Esophagus (tissue), 2 donors: ENCODE measurements around the gene C10orf120. TPM values are rescaled to one million over a fixed set of nuclear protein-coding genes. Genes with fewer than 3 reads are reported as not detected.

Experiments
- H3K27ac ChIP-seq, 2 donors: one replicate each; pipeline ENCODE4 v1.5.1; 2013; ENCODE audit warnings: low read depth in 2 of 2, mild to moderate bottlenecking in 2 of 2, inconsistent platforms in 1 of 2, low read length in 1 of 2, moderate library complexity in 1 of 2
- H3K27me3 ChIP-seq, 2 donors: one replicate each; pipeline ENCODE4 v1.6.1; 2013; ENCODE audit warnings: low read length in 2 of 2, control low read depth in 1 of 2, mild to moderate bottlenecking in 1 of 2; ENCODE audit not compliant: insufficient read depth in 2 of 2, control insufficient read depth in 1 of 2
- H3K36me3 ChIP-seq, 2 donors: one replicate each; pipeline ENCODE4 v1.6.1; 2013; ENCODE audit warnings: low read length in 1 of 2; ENCODE audit not compliant: control insufficient read depth in 2 of 2, insufficient read depth in 2 of 2
- H3K4me1 ChIP-seq, 2 donors: one replicate each; pipeline ENCODE4 v1.6.1; 2013; ENCODE audit warnings: low read length in 1 of 2; ENCODE audit not compliant: control insufficient read depth in 2 of 2, insufficient read depth in 2 of 2
- H3K4me3 ChIP-seq, 2 donors: one replicate each; pipeline ENCODE4 v1.5.1; 2013; ENCODE audit warnings: low read length in 2 of 2, mild to moderate bottlenecking in 2 of 2, low read depth in 1 of 2, moderate library complexity in 1 of 2
- H3K9me3 ChIP-seq, 2 donors: one replicate each; pipeline ENCODE4 v1.6.1; 2013; ENCODE audit warnings: mild to moderate bottlenecking in 2 of 2, low read depth in 1 of 2, low read length in 1 of 2, moderate library complexity in 1 of 2; ENCODE audit not compliant: control insufficient read depth in 2 of 2, insufficient read depth in 1 of 2
- WGBS, 2 donors: extraction: QIAGEN DNeasy Blood & Tissue Kit; methylation state at CpG; one replicate each; pipeline ENCODE4 v1.1.7; 2013; 5-methylcytosine and 5-hydroxymethylcytosine counted together
- polyA plus RNA-seq, 2 donors: library from polyadenylated mRNA; stranded (reverse); fragments of 200-250 nt; gene quantifications; one replicate each; pipeline ENCODE4 v1.2.3, GENCODE V29; 2013
- donor health status: healthy with polysubstance abuse.
- donor health status: Bipolar disorder and iron deficiency.

Gene C10orf120
- polyA plus RNA-seq, 2 donors: not detected

DNA sequence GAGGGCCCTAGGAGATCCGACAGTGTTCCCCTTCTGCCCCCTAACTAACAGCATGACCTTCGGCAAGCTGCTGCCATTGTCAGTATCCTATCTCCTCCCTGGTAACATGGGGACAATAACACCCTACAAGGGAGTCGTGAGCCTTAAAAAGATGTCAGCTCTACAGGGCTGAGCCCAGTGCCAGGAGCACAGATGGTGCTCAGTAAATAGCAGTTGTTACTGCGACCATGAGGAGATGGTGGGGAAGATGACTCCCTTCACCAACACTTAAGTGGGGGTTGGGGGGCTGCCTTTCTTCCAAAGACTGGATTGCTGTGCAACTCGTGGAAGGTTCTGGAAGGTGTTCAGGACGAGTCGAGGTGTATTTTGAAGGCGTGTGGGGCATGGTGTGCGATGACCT is 29.5 kb upstream of the C10orf120 start:
- Histone ChIP-seq H3K4me1 (peaks cover 0 to under 1% of the 10 kb centered on the region in 2 donors), H3K4me3 (no peak overlapping the region), H3K36me3 (no peaks in the 10 kb centered on the region), H3K27me3 (no peaks in the 10 kb centered on the region), H3K27ac (no peak overlapping the region), H3K9me3 (peaks cover 0 to 2% of the 10 kb centered on the region in 2 donors)
- WGBS, 2 donors: 81 to 84% methylated on average over 9 of the region's 9 CpGs

DNA sequence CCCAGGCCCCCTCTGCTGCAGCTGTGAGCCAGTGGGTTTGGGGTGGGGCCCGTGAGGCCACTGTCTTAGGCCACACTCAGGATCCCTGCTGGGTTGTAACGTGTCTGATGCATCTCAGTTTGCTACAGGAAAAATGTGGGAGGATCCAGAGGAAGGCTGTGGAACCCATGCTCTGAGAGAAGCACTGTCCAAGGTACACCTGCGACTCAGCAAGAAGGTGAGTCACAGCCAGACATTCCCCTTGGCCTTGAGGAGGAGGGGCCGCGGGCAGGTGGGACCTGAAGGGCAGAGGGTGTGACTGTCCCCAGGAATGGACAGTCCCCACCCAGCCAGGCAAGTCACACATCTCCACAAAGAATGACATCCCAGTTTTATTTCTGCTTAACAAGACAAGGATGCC is 27.8 kb upstream of the C10orf120 start:
- no peak overlapping the region for H3K27ac ChIP-seq
- H3K27me3 ChIP-seq: peaks cover 0 to 2% of the 10 kb centered on the region in 2 donors
- H3K4me3 ChIP-seq: no peak overlapping the region
- no peaks in the 10 kb centered on the region for H3K36me3 ChIP-seq
- WGBS, 2 donors: 50 to 59% methylated on average over 5 of the region's 5 CpGs
- peaks cover 0 to 2% of the 10 kb centered on the region in 2 donors for H3K9me3 ChIP-seq
- no peaks in the 10 kb centered on the region for H3K4me1 ChIP-seq

DNA sequence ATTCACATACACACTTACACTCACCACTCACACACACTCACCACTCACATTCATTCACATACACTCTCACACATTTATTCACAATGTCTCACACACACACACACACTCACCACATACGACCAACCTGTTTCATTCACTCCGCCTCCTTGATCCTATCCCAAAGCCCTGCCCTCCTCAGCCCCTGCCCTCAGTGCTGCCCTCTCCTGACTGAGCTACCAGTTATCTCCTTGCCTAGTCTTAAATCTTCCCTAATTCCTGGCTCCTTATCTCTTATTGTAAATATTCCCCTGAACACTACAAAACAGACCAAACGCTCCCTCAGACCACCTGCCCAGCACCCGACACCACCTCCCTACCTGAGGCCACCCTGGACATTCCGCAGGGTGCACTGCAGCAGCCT is 26.1 kb upstream of the C10orf120 start:
- Histone ChIP-seq H3K27me3 (peaks cover 0 to 2% of the 10 kb centered on the region in 2 donors), H3K27ac (no peak overlapping the region), H3K36me3 (no peaks in the 10 kb centered on the region), H3K9me3 (peaks cover 0 to 2% of the 10 kb centered on the region in 2 donors), H3K4me3 (no peak overlapping the region), H3K4me1 (no peaks in the 10 kb centered on the region)
- WGBS, 2 donors: 65% methylated on average over 5 of the region's 5 CpGs

DNA sequence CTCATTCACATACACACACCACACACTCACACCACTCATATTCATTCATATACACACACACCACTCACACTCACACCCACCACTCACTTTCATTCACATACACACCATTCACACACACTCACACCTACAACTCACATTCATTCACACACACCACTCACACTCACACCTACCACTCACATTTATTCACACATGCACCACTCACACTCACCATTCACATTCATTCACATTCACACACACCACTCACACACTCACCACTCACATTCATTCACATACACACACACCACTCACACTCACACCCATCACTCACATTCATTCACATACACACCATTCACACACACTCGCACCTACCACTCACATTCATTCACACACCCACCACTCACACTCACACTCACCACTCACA is 25.4 kb upstream of the C10orf120 start:
- peaks cover 0 to 2% of the 10 kb centered on the region in 2 donors for H3K27me3 ChIP-seq
- 92 to 97% methylated on average over 1 of the region's 1 CpG for WGBS, 2 donors
- H3K4me1 ChIP-seq: no peaks in the 10 kb centered on the region
- H3K27ac ChIP-seq: no peak overlapping the region
- no peak overlapping the region for H3K4me3 ChIP-seq
- no peaks in the 10 kb centered on the region for H3K36me3 ChIP-seq
- H3K9me3 ChIP-seq: peaks cover 0 to 2% of the 10 kb centered on the region in 2 donors

DNA sequence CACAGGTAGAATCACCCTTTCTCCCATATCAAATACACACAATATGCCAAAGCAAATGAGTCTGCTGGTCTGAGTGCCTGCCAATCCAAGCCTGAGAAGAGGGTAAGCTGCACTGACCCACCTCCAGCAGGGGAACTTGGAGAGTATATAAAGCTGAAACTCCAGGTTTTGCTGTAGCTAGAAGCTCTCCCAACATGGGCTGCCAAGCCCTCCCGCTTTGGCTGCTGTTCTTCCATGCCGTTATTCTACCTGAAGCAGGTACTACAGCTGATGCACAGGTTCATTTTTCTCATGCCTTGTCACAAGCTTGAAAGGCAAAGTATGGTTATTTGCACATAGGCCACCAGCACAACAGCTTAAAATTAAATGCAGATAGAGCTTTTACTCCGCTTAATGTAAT is 21.5 kb upstream of the C10orf120 start:
- peaks cover 0 to 2% of the 10 kb centered on the region in 2 donors for H3K27me3 ChIP-seq
- no peak overlapping the region for H3K4me3 ChIP-seq
- no peak overlapping the region for H3K27ac ChIP-seq
- WGBS, 2 donors: 68 to 76% methylated on average over 3 of the region's 3 CpGs
- H3K4me1 ChIP-seq: no peaks in the 10 kb centered on the region
- H3K9me3 ChIP-seq: no peaks in the 10 kb centered on the region
- H3K36me3 ChIP-seq: no peaks in the 10 kb centered on the region

DNA sequence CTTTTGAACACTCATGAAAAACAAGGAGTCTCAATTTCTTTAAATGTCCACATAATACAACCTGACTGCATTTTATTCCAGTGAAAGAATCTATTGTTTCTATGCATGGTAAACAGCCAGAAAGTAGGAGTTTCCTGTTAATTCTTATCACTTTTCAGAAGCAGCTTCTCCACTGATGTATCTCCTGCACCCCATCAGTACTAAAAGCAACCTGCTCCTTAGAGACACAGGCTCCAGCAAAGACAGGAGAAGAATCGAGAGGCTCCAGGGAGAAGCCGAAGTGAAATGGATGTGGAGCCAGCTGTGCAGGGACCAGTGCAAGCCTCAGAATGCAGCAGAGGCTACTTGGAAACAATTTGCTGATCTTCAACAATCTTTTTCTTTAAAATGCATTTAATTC is 16.4 kb upstream of the C10orf120 start:
- Histone ChIP-seq H3K9me3 (peaks cover 0 to 5% of the 10 kb centered on the region in 2 donors), H3K27me3 (peaks cover 0 to 2% of the 10 kb centered on the region in 2 donors), H3K36me3 (no peaks in the 10 kb centered on the region), H3K4me3 (no peak overlapping the region), H3K27ac (no peak overlapping the region), H3K4me1 (no peaks in the 10 kb centered on the region)
- 83 to 95% methylated on average over 2 of the region's 2 CpGs for WGBS, 2 donors

DNA sequence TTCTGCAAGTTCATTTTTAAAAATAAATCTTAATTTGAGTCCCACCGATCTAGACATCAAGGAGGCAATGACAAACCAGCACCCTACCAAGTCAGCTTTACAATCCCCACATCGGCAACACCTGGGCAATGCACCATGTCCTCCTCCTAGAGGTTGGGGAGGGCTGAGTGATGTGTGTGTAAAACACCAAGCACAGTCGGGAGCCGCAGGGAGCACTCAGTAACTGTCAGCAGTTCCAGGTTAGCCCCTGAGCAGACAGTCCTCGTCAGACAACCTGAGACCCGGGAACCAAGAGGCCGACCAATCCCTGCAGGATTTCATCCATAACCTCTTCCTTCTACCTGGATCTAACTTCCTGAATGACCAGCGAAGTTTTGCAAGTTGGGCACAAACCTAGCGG is 15.9 kb upstream of the C10orf120 start:
- peaks cover 0 to 4% of the 10 kb centered on the region in 2 donors for H3K27me3 ChIP-seq
- H3K4me1 ChIP-seq: no peaks in the 10 kb centered on the region
- H3K4me3 ChIP-seq: no peak overlapping the region
- 71 to 75% methylated on average over 9 of the region's 9 CpGs for whole genome bisulfite sequencing, 2 donors
- H3K9me3 ChIP-seq: peaks cover 0 to 5% of the 10 kb centered on the region in 2 donors
- H3K27ac ChIP-seq: no peak overlapping the region
- H3K36me3 ChIP-seq: no peaks in the 10 kb centered on the region

DNA sequence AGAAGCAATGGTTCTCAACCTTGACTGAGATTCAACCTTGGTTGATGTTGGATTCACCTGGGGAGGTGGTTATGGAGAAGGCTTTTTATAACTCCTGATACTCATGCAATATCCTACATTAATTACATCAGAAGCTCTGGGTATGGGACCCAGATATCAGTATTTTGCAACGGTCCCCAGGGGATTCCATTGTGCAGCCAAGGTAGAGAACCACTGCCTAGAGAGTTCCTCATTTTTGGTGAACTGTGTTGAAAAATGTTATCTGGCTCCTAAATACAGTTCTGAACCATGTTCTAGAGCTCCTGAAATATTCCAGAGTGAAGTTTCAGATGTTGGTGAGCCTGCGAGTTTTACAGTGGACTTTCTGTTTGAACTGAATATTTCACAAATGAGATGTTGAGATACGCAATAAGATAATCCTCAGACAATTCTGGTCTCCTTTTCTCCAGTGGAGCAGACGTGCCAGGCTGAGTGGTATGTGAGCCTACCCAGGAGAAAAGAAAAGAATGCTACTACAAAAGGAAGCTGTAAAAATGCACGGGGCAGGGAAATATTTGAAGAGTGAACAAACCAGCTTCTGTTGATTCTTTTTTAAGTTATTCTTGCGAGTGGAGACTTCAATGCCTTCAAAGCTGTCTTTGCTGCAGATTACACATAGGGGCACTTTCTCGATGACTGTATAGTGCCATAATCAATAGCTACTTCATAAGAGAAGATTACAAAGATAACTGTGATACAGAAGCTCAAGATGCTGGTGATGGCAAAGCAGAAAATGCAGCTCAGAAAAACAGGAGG is 13.6 kb upstream of the C10orf120 start:
- Histone ChIP-seq H3K9me3 (peaks cover 0 to 5% of the 10 kb centered on the region in 2 donors), H3K4me1 (no peaks in the 10 kb centered on the region), H3K36me3 (no peaks in the 10 kb centered on the region), H3K27me3 (peaks cover 0 to 4% of the 10 kb centered on the region in 2 donors), H3K4me3 (no peak overlapping the region), H3K27ac (no peak overlapping the region)
- 56 to 63% methylated on average over 7 of the region's 7 CpGs for WGBS, 2 donors

DNA sequence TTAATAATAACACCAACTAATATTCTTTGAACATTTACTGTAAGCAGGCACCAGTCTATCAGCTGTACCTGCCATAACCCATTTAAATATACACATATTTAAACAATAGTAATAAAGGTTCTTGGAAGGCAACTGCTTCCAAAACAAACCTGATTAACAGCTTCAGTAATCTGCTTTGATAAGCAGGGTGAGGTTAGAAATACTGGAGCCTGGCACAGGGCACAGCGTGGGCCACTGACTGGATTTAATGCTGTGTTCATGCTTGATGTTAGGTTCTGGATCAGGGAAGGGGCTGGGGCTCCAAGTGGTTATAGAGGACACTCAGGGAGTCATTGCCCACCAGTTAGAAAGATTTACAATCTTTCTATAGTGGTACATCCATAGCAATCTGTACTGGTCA is 10.9 kb upstream of the C10orf120 start:
- Histone ChIP-seq H3K27me3 (peaks cover 0 to 4% of the 10 kb centered on the region in 2 donors), H3K36me3 (no peaks in the 10 kb centered on the region), H3K27ac (no peak overlapping the region), H3K4me1 (no peaks in the 10 kb centered on the region), H3K9me3 (peaks cover 0 to 7% of the 10 kb centered on the region in 2 donors), H3K4me3 (no peak overlapping the region)
- 58 to 73% methylated on average over 1 of the region's 1 CpG for WGBS, 2 donors

DNA sequence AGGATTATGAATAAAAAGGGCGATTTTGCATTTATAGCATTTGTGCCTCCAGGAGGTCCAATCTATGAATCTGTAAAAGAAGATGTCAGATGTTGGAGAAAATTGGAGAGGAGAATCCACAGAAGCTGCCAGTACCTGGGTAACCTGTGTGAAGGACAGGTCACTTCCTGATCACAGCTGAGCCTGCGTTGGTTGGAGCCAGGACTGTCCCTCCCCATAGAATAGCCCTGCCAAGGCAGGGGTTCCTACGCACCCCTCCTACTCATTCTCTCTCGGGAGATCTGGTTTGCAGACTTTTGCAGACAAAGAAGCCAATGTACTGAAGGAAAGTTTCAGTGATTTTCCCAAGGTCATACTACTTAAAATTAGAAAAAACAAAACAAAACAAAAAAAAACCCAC is 10.3 kb upstream of the C10orf120 start:
- Histone ChIP-seq H3K27ac (no peak overlapping the region), H3K27me3 (peaks cover 0 to 3% of the 10 kb centered on the region in 2 donors), H3K9me3 (peaks cover 0 to 7% of the 10 kb centered on the region in 2 donors), H3K4me1 (no peaks in the 10 kb centered on the region), H3K36me3 (no peaks in the 10 kb centered on the region), H3K4me3 (no peak overlapping the region)
- WGBS, 2 donors: 64% methylated on average over 4 of the region's 4 CpGs
